HepG2 (cell line): ENCODE results near the gene ITM2B.

Experiments used
- EP300 ChIP-seq, 3 experiments: sonication (generic) in 1 of 3; formaldehyde crosslinking in 1 of 3; IDR thresholded peaks; 2 replicates each; pipeline versions ENCODE4 v1.5.1 to v1.6.1; 2011 to 2020; ENCODE audit warnings: low read depth in 2 of 3, low read length in 2 of 3, borderline replicate concordance in 1 of 3, improper control_type of control experiment in 1 of 3, mild to moderate bottlenecking in 1 of 3, missing genetic modification reagents in 1 of 3, moderate library complexity in 1 of 3
- MYNN ChIP-seq: sonication (generic); formaldehyde crosslinking; IDR thresholded peaks from 2 replicates; pipeline ENCODE4 v1.4.0; 2020; ENCODE audit warnings: mild to moderate bottlenecking, low read depth, missing genetic modification reagents
- STAT5B ChIP-seq: sonication (generic); formaldehyde crosslinking; IDR thresholded peaks from 2 replicates; pipeline ENCODE4 v1.4.0; 2020; ENCODE audit warnings: missing genetic modification reagents
- ZNF781 ChIP-seq: sonication (generic); formaldehyde crosslinking; IDR thresholded peaks from 2 replicates; pipeline ENCODE4 v1.5.1; 2020; ENCODE audit warnings: borderline replicate concordance, mild to moderate bottlenecking, missing genetic modification reagents; ENCODE audit errors: not compliant biosample characterization
- TF ChIP-seq, protein P1 (sequence below): IDR thresholded peaks from 2 replicates; pipeline ENCODE4 v1.6.1; 2016; ENCODE audit warnings: missing compliant biosample characterization, missing genetic modification reagents, borderline replicate concordance
- TF ChIP-seq, protein P2 (sequence below): sonication (generic); formaldehyde crosslinking; IDR thresholded peaks from 2 replicates; pipeline ENCODE4 v1.4.0; 2020; ENCODE audit warnings: missing genetic modification reagents, borderline replicate concordance

DNA sequence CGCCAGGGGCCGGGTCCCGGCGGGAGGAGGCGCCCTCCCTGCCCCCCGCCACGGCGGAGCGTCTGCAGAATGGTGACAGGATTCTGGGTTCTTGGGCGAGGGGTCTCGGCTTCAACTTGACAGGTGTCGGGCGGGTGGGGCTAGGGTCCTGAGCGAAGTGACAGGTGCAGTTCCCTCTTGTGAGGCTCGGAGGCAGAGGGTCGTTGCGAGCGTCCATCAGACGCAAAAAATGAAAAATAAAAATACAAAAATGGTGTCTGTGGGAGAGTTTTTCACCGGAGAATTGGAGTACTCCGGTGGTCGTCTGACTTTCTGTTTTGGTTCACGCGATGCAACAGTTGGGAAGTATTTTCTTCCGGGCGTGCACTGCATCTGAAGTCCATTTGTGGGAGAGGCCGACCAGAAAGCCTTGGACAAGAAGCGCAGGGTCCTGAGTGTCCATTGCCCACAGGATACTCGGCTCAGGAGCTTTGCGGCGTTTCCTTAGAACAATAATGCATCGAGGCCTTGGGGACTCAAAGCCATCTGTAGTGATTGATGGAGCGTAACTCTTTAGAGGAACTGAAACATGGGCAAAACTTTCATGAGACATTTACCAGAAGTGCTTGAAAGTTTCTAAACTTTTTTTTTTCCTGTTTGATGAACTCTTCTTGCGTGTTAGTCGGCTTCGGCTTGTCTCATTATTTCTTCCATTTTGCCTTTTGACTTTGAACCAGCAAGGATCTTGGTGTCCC lies 71.3 kb downstream of the ITM2B start:
- TF ChIP-seq, protein P1, sequence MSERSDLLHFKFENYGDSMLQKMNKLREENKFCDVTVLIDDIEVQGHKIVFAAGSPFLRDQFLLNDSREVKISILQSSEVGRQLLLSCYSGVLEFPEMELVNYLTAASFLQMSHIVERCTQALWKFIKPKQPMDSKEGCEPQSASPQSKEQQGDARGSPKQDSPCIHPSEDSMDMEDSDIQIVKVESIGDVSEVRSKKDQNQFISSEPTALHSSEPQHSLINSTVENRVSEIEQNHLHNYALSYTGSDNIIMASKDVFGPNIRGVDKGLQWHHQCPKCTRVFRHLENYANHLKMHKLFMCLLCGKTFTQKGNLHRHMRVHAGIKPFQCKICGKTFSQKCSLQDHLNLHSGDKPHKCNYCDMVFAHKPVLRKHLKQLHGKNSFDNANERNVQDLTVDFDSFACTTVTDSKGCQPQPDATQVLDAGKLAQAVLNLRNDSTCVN (CRISPR knock-in tag), result no peak
- no peak for TF ChIP-seq EP300 (IDR thresholded peaks at IDR 0.05; ENCODE audit: low read depth in 2 of 2, low read length in 2 of 2)
- TF ChIP-seq EP300 (CRISPR knock-in tag; IDR thresholded peaks at IDR 0.05; ENCODE audit: borderline replicate concordance), result no peak
- TF ChIP-seq, protein P2, sequence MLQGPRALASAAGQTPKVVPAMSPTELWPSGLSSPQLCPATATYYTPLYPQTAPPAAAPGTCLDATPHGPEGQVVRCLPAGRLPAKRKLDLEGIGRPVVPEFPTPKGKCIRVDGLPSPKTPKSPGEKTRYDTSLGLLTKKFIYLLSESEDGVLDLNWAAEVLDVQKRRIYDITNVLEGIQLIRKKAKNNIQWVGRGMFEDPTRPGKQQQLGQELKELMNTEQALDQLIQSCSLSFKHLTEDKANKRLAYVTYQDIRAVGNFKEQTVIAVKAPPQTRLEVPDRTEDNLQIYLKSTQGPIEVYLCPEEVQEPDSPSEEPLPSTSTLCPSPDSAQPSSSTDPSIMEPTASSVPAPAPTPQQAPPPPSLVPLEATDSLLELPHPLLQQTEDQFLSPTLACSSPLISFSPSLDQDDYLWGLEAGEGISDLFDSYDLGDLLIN (CRISPR knock-in tag), result no peak
- TF ChIP-seq ZNF781 (CRISPR knock-in tag), result no peak
- no peak for TF ChIP-seq STAT5B
- no peak for TF ChIP-seq MYNN (CRISPR knock-in tag)
